WTC11 (cell line): ENCODE data around the gene TAPBPL. TPM values are rescaled to one million over a fixed set of nuclear protein-coding genes. Genes with fewer than 3 reads are reported as not detected.
A peak's percentile ranks its signal among the peaks of the same experiment; 100 is the strongest.
"Not testable (repeated sequence)": the region's sequence is repeated elsewhere in the genome, so short reads cannot be mapped to it uniquely, and the experiment has no call there.

Experiments used
- ATAC-seq: fragments of 200-7000 bp; cut with Tn5 transposase; 2 replicates; pipeline ENCODE4 v1.10.0; 2021; ENCODE audit warnings: mild to moderate bottlenecking, moderate library complexity
- CTCF ChIA-PET: fragments of 300-600 bp; sonication (Branson Sonifier 250); formaldehyde crosslinking; loops from one replicate; lab custom pipeline; 2021; ENCODE audit warnings: antibody characterized with exemption; lab: Charles Lee
- POLR2A ChIA-PET: fragments of 350-600 bp; sonication (Branson Sonifier 250); formaldehyde crosslinking; loops from one replicate; lab custom pipeline; 2021; ENCODE audit warnings: antibody characterized with exemption; lab: Charles Lee
- DNase-seq: peaks from one replicate; pipeline ENCODE4 v3.0.0; 2021; ENCODE audit warnings: low spot score
- H3K27ac Mint-ChIP-seq: 2 replicates; pipeline ENCODE4 v1.8.0; 2021; ENCODE audit warnings: mixed read lengths
- H3K27me3 Mint-ChIP-seq: 2 replicates; pipeline ENCODE4 v1.8.0; 2021; ENCODE audit warnings: low read depth, mild to moderate bottlenecking, moderate library complexity, mixed read lengths
- H3K36me3 Mint-ChIP-seq: 2 replicates; pipeline ENCODE4 v1.8.0; 2021; ENCODE audit warnings: mixed read lengths
- H3K4me1 Mint-ChIP-seq: 2 replicates; pipeline ENCODE4 v1.8.0; 2022; ENCODE audit warnings: mixed read lengths
- H3K4me3 Mint-ChIP-seq: 2 replicates; pipeline ENCODE4 v1.8.0; 2021; ENCODE audit warnings: mild to moderate bottlenecking, moderate library complexity, mixed read lengths
- H3K9me3 Mint-ChIP-seq: 2 replicates; pipeline ENCODE4 v1.8.0; 2021; ENCODE audit warnings: mixed read lengths
- ATF1 ChIP-seq: sonication (generic); formaldehyde crosslinking; IDR thresholded peaks from 2 replicates; pipeline ENCODE4 v1.8.1; 2023; ENCODE audit warnings: mild to moderate bottlenecking, moderate library complexity, missing genetic modification reagents
- ATF2 ChIP-seq: sonication (generic); formaldehyde crosslinking; IDR thresholded peaks from 2 replicates; pipeline ENCODE4 v1.8.1; 2022; ENCODE audit warnings: low read depth, missing genetic modification reagents, borderline replicate concordance
- CREB1 ChIP-seq: sonication (generic); formaldehyde crosslinking; IDR thresholded peaks from 2 replicates; pipeline ENCODE4 v1.8.0; 2023; ENCODE audit warnings: mild to moderate bottlenecking, missing genetic modification reagents
- FOXJ3 ChIP-seq: sonication (generic); formaldehyde crosslinking; IDR thresholded peaks from 2 replicates; pipeline ENCODE4 v1.9.0; 2021; ENCODE audit warnings: missing genetic modification reagents, mild to moderate bottlenecking, borderline replicate concordance
- FOXK1 ChIP-seq: sonication (generic); formaldehyde crosslinking; IDR thresholded peaks from 2 replicates; pipeline ENCODE4 v1.8.0; 2022; ENCODE audit warnings: mild to moderate bottlenecking, moderate library complexity, missing genetic modification reagents
- GRHL2 ChIP-seq: fragments of 250-450 bp; sonication (Bioruptor Pico); IDR thresholded peaks from 2 replicates; pipeline ENCODE4 v1.8.0; 2022; ENCODE audit warnings: mild to moderate bottlenecking, moderate library complexity; ENCODE audit not compliant: insufficient replicate concordance, severe bottlenecking
- MAX ChIP-seq: sonication (generic); formaldehyde crosslinking; IDR thresholded peaks from 2 replicates; pipeline ENCODE4 v1.8.0; 2022; ENCODE audit warnings: mild to moderate bottlenecking, missing genetic modification reagents
- NR1H2 ChIP-seq: sonication (generic); formaldehyde crosslinking; IDR thresholded peaks from 2 replicates; pipeline ENCODE4 v1.9.0; 2021; ENCODE audit warnings: mild to moderate bottlenecking, moderate library complexity, missing genetic modification reagents
- RELA ChIP-seq: sonication (generic); formaldehyde crosslinking; IDR thresholded peaks from 2 replicates; pipeline ENCODE4 v1.8.1; 2022; ENCODE audit warnings: missing genetic modification reagents, mild to moderate bottlenecking, borderline replicate concordance
- SMAD4 ChIP-seq: sonication (generic); formaldehyde crosslinking; IDR thresholded peaks from 2 replicates; pipeline ENCODE4 v1.8.0; 2022; ENCODE audit warnings: mild to moderate bottlenecking, missing genetic modification reagents
- TEAD1 ChIP-seq: sonication (generic); formaldehyde crosslinking; IDR thresholded peaks from 2 replicates; pipeline ENCODE4 v1.8.0; 2022; ENCODE audit warnings: mild to moderate bottlenecking, missing genetic modification reagents
- TEAD4 ChIP-seq: sonication (generic); formaldehyde crosslinking; IDR thresholded peaks from 2 replicates; pipeline ENCODE4 v1.8.0; 2022; ENCODE audit warnings: mild to moderate bottlenecking, missing genetic modification reagents
- ZNF232 ChIP-seq: sonication (generic); formaldehyde crosslinking; IDR thresholded peaks from 2 replicates; pipeline ENCODE4 v1.8.0; 2022; ENCODE audit warnings: mild to moderate bottlenecking, missing genetic modification reagents
- ZNF263 ChIP-seq: sonication (generic); formaldehyde crosslinking; IDR thresholded peaks from 2 replicates; pipeline ENCODE4 v1.8.1; 2022; ENCODE audit warnings: low read depth, mild to moderate bottlenecking, moderate library complexity, missing genetic modification reagents
- ZNF396 ChIP-seq: fragments of 250-450 bp; sonication (Bioruptor Pico); IDR thresholded peaks from 2 replicates; pipeline ENCODE4 v1.8.0; 2021; ENCODE audit warnings: mild to moderate bottlenecking, moderate library complexity, borderline replicate concordance
- ZSCAN18 ChIP-seq: fragments of 250-450 bp; sonication (Bioruptor Pico); IDR thresholded peaks from 2 replicates; pipeline ENCODE4 v2.1.2; 2022; ENCODE audit warnings: mild to moderate bottlenecking, moderate library complexity
- total RNA-seq: library from RNA; stranded (reverse); gene quantifications from 3 replicates; pipeline ENCODE4 v1.2.3, GENCODE V29; 2021
- TF ChIP-seq, protein P1 (sequence below): sonication (generic); formaldehyde crosslinking; IDR thresholded peaks from 2 replicates; pipeline ENCODE4 v1.8.0; 2022; ENCODE audit warnings: mild to moderate bottlenecking, missing genetic modification reagents
- TF ChIP-seq, protein P2 (sequence below): sonication (generic); formaldehyde crosslinking; IDR thresholded peaks from 2 replicates; pipeline ENCODE4 v1.8.1; 2023; ENCODE audit warnings: mild to moderate bottlenecking, missing genetic modification reagents
- TF ChIP-seq, protein P3 (sequence below): fragments of 200-600 bp; IDR thresholded peaks from 2 replicates; pipeline ENCODE4 v1.8.0; 2022; ENCODE audit warnings: antibody characterized with exemption
- TF ChIP-seq, protein P4 (sequence below): fragments of 250-450 bp; sonication (Bioruptor Pico); conservative IDR thresholded peaks from 2 replicates; pipeline ENCODE4 v1.9.0; 2021; ENCODE audit warnings: mild to moderate bottlenecking

Gene TAPBPL
- total RNA-seq, 1 experiment from 2014 or later = 1.3 TPM

DNA sequence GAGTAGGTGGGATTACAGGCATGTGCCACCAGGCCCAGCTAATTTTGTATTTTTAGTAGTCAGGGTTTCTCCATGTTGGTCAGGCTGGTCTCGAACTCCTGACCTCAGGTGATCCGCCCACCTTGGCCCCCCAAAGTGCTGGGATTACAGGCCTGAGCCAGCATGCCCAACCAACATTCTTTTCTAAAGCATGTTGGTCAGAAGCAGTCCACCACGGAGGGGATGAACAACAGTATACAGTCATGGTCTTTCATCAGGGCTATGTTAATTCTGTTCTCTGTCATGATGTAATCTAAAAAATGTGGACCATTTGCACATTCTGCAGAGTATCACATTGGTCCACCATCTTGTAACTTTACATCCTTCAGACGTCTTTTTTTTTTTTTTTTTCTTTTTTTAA is 37.6 kb downstream of the TAPBPL start (continued):
- no peak for TF ChIP-seq TEAD4 (CRISPR knock-in tag)
- no peak for TF ChIP-seq CREB1 (CRISPR knock-in tag)
- no peak for TF ChIP-seq ZSCAN18 (CRISPR knock-in tag)
- TF ChIP-seq ZNF232 = no peak
- TF ChIP-seq NR1H2 (CRISPR knock-in tag) = no peak
- no peak for TF ChIP-seq ATF2
- no peak for TF ChIP-seq RELA

GRCh38 chr12:6490673-6491072 is 38.8 kb downstream of the TAPBPL start:
- H3K27ac Mint-ChIP-seq, H3K9me3 Mint-ChIP-seq, H3K27me3 Mint-ChIP-seq, DNase-seq, ATAC-seq, H3K4me3 Mint-ChIP-seq, CTCF ChIA-PET: not testable (repeated sequence)
- Mint-ChIP-seq H3K36me3 (peaks cover 19% of the 10 kb centered on the region), H3K4me1 (peaks cover 21% of the 10 kb centered on the region)
- POLR2A ChIA-PET = interaction anchor here (0.6 to 0.7 kb wide), 3 partner anchors 42 to 185 kb away, joined by 3 to 5 read pairs (median 4); partner anchors contain the start of gene GAPDH

DNA sequence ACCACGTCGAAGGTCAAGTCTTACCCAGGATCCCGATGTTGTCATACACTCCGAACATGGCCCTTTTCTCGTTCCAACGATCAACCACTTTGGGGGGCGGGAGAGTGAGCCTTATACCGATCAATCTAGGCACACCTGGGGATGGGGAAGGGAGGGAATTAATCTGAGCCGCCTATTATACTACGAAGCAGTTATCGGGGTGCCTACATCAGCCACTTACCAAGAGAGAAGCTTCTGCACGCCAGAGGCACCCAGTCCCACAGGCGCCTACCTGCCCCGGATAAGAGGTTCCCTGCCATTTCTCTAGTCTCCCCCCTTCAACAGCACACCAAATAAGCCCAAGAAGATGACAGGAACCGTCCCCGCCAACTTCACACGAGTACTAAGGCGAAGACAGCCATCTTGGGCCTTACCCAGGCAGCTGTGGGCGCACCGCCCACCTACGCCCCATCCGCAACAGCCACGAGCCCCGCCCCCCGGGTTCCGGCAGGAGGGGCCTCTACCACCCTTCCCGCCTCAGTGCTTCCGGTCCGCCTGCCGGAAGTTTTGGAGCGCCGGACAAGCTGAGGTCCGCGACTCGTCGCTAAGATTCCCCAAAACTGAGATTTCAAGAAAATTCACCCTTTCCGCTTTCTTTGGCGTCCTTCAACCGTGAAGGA is 41.1 kb downstream of the TAPBPL start, which contains the start of gene MRPL51:
Gene MRPL51, minus strand, starts transcription at position 425 of the 659 bp plus-strand sequence. Its CDS starts 126 bp downstream, at position 299.
- peak within 1 kb of the TSS; percentile 93 for H3K4me3 Mint-ChIP-seq
- ATAC-seq (peak; percentile 84), DNase-seq (peak; percentile 98)
- CTCF ChIA-PET = interaction anchor here (0.6 to 1.3 kb wide), 11 partner anchors 19 to 379 kb away, joined by 3 to 8 read pairs (median 5); partner anchors contain the start of gene VAMP1
- H3K27ac Mint-ChIP-seq = peak within 1 kb of the TSS; percentile 97
- no peaks in the 10 kb centered on the region for H3K27me3 Mint-ChIP-seq
- peaks cover 38% of the 10 kb centered on the region for H3K36me3 Mint-ChIP-seq
- peaks cover 25% of the 10 kb centered on the region for H3K4me1 Mint-ChIP-seq
- no peaks in the 10 kb centered on the region for H3K9me3 Mint-ChIP-seq
- POLR2A ChIA-PET = interaction anchor here (0.6 to 1.4 kb wide), 11 partner anchors 8 to 274 kb away, joined by 3 to 17 read pairs (median 3); partner anchors contain the start of genes GAPDH, TAPBPL, VAMP1 and ZNF384
- TF ChIP-seq ZNF396 (CRISPR knock-in tag) (no peak), TEAD1 (CRISPR knock-in tag) (0 out of 2 replicates have a peak, but pooled peaks have one; percentile 63), FOXK1 (CRISPR knock-in tag) (peak; percentile 97), ZNF263 (CRISPR knock-in tag) (no peak), ATF1 (CRISPR knock-in tag) (no peak), FOXJ3 (CRISPR knock-in tag) (no peak), MAX (CRISPR knock-in tag) (no peak), NR1H2 (CRISPR knock-in tag) (no peak), CREB1 (CRISPR knock-in tag) (no peak), GRHL2 (CRISPR knock-in tag) (no peak), SMAD4 (CRISPR knock-in tag) (no peak)
- TF ChIP-seq, protein P1, sequence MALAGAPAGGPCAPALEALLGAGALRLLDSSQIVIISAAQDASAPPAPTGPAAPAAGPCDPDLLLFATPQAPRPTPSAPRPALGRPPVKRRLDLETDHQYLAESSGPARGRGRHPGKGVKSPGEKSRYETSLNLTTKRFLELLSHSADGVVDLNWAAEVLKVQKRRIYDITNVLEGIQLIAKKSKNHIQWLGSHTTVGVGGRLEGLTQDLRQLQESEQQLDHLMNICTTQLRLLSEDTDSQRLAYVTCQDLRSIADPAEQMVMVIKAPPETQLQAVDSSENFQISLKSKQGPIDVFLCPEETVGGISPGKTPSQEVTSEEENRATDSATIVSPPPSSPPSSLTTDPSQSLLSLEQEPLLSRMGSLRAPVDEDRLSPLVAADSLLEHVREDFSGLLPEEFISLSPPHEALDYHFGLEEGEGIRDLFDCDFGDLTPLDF (CRISPR knock-in tag) = no peak
- TF ChIP-seq, protein P2, sequence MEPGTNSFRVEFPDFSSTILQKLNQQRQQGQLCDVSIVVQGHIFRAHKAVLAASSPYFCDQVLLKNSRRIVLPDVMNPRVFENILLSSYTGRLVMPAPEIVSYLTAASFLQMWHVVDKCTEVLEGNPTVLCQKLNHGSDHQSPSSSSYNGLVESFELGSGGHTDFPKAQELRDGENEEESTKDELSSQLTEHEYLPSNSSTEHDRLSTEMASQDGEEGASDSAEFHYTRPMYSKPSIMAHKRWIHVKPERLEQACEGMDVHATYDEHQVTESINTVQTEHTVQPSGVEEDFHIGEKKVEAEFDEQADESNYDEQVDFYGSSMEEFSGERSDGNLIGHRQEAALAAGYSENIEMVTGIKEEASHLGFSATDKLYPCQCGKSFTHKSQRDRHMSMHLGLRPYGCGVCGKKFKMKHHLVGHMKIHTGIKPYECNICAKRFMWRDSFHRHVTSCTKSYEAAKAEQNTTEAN (CRISPR knock-in tag) = no peak
- TF ChIP-seq, protein P3, sequence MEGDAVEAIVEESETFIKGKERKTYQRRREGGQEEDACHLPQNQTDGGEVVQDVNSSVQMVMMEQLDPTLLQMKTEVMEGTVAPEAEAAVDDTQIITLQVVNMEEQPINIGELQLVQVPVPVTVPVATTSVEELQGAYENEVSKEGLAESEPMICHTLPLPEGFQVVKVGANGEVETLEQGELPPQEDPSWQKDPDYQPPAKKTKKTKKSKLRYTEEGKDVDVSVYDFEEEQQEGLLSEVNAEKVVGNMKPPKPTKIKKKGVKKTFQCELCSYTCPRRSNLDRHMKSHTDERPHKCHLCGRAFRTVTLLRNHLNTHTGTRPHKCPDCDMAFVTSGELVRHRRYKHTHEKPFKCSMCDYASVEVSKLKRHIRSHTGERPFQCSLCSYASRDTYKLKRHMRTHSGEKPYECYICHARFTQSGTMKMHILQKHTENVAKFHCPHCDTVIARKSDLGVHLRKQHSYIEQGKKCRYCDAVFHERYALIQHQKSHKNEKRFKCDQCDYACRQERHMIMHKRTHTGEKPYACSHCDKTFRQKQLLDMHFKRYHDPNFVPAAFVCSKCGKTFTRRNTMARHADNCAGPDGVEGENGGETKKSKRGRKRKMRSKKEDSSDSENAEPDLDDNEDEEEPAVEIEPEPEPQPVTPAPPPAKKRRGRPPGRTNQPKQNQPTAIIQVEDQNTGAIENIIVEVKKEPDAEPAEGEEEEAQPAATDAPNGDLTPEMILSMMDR = no peak
- TF ChIP-seq, protein P4, sequence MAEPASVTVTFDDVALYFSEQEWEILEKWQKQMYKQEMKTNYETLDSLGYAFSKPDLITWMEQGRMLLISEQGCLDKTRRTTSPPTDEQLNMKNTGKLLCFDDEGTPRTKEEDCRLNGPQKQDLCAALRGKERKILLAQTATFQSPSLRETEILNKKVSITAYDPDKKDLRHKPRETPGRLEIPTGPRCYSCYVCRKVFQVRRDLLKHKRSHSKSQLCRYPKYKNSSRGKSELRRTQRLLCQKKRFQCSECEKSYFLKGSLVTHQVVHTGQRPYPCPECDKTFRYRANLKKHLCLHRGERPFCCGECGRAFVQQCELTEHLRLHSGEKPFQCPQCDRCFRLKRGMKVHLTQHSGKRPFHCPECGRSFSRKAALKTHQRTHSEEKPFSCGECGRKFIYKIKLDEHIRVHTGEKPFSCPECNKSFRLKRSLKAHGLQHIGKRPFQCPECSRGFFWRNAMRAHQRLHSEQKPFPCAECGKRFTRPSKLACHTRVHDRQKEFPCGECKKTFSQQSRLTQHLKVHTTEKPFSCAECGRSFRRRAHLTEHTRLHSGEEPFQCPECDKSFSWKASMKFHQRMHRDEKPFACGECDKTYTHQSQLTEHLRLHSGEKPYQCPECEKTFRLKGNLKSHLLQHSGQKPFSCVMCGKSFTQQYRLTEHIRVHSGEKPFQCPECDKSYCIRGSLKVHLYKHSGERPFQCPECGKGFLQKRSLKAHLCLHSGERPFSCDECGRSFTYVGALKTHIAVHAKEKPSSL (CRISPR knock-in tag) = no peak
